Measurements from ENCODE around the gene OR6B1. TPM values are rescaled to one million over a fixed set of nuclear protein-coding genes. Genes with fewer than 3 reads are reported as not detected.
"Not testable (repeated sequence)": the region's sequence is repeated elsewhere in the genome, so short reads cannot be mapped to it uniquely, and the experiment has no call there.

Gene OR6B1
- total RNA-seq, 4 donors from 2014 or later, result not detected

GRCh38 chr7:144004703-144005102 is 4.6 kb downstream of the OR6B1 start:
- intact Hi-C loops (cut with DNase I; ENCODE audit: low total_unique reads) (no loop called here), in situ Hi-C loops (cut with MboI; ENCODE audit: low pct_ligation_motif_present in 1 of 4, low pct_unique_long_range_greater_than_20kb in 1 of 4, low sequenced_read_pairs in 3 of 4) (no loop called here)
- Histone ChIP-seq H3K27ac (no peak overlapping the region), H3K4me3 (no peak overlapping the region), H3K9me3 (no peaks in the 10 kb centered on the region), H3K36me3 (no peaks in the 10 kb centered on the region), H3K27me3 (no peaks in the 10 kb centered on the region), H3K4me1 (peaks cover 0 to 8% (median 0%) of the 10 kb centered on the region in 4 donors)
- TF ChIP-seq EP300 (IDR thresholded peaks at IDR 0.05; ENCODE audit: low read depth) (no peak), POLR2A (IDR thresholded peaks at IDR 0.05) (no peak), POLR2AphosphoS5 (IDR thresholded peaks at IDR 0.05) (no peak)
- TF ChIP-seq, protein P1, sequence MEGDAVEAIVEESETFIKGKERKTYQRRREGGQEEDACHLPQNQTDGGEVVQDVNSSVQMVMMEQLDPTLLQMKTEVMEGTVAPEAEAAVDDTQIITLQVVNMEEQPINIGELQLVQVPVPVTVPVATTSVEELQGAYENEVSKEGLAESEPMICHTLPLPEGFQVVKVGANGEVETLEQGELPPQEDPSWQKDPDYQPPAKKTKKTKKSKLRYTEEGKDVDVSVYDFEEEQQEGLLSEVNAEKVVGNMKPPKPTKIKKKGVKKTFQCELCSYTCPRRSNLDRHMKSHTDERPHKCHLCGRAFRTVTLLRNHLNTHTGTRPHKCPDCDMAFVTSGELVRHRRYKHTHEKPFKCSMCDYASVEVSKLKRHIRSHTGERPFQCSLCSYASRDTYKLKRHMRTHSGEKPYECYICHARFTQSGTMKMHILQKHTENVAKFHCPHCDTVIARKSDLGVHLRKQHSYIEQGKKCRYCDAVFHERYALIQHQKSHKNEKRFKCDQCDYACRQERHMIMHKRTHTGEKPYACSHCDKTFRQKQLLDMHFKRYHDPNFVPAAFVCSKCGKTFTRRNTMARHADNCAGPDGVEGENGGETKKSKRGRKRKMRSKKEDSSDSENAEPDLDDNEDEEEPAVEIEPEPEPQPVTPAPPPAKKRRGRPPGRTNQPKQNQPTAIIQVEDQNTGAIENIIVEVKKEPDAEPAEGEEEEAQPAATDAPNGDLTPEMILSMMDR (IDR thresholded peaks at IDR 0.05), result no peak
- WGBS, 2 donors (ENCODE audit: low coverage in 1 of 2), result 54 to 77% methylated on average over 1 to 5 of the region's 5 CpGs
- DNase-seq, result no peak

DNA sequence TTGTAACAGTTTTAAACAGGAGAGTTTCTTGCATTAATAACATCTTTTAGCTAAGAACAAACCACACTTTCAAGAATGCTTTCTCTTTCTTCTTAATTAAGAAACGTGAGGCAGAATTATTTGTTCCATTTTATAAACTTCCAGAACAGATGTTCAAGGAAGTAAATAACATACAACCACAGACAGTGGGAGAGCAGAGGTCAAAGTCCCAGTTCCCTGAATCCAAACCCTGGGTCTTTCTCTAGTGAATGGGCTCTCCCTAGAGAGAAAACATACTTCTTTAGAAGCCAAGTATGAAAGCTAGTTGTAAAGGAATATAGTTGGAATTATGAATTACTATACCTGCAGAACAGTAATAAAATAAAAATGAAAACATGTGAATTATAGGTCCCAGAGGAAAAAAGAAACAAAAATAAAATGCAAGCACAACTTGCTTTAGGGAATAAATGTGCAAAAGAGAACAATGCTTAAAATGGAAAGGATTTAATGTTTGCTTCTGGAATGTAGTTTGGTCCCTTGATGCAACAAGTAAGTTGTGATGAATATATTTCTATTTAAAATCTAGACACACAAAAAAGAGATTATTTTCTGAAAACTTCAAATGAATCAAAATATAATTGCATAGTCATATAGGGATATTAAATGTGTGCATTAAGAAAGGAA is 6.0 kb downstream of the OR6B1 start:
- no peaks in the 10 kb centered on the region for H3K9me3 ChIP-seq
- no peaks in the 10 kb centered on the region for H3K27me3 ChIP-seq
- no peaks in the 10 kb centered on the region for H3K36me3 ChIP-seq
- H3K4me3 ChIP-seq, result no peak overlapping the region
- intact Hi-C loops (cut with DNase I; ENCODE audit: low total_unique reads) (no loop called here), in situ Hi-C loops (cut with MboI; ENCODE audit: low pct_ligation_motif_present in 1 of 4, low pct_unique_long_range_greater_than_20kb in 1 of 4, low sequenced_read_pairs in 3 of 4) (no loop called here)
- no peak for TF ChIP-seq POLR2A (IDR thresholded peaks at IDR 0.05)
- TF ChIP-seq EP300 (IDR thresholded peaks at IDR 0.05; ENCODE audit: low read depth), result no peak
- no peak for TF ChIP-seq POLR2AphosphoS5 (IDR thresholded peaks at IDR 0.05)
- TF ChIP-seq, protein P1 (IDR thresholded peaks at IDR 0.05), result no peak
- H3K4me1 ChIP-seq, result peaks cover 0 to 8% (median 0%) of the 10 kb centered on the region in 4 donors
- 7 to 40% methylated on average over 1 of the region's 1 CpG for WGBS, 2 donors (ENCODE audit: low coverage in 1 of 2)
- H3K27ac ChIP-seq, result no peak overlapping the region
- no peak for DNase-seq

DNA sequence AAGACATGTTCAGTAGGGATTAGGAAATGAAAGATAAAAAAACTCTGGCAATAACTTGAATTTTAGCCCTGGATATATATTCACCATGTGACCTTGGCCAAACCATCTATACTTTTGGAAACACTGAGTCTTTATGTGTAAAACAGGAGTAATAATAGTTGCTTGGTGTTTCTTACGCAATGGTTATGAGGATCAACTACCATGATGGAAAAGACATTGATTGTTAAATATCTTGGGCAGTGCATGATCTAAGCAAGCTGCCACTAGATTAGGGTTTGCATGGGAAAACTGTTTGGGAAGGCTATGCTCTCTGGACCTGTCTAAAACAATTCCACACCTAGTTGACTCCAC is 6.5 kb downstream of the OR6B1 start:
- DNase-seq, result no peak
- Histone ChIP-seq H3K4me3 (no peak overlapping the region), H3K36me3 (no peaks in the 10 kb centered on the region), H3K9me3 (no peaks in the 10 kb centered on the region), H3K4me1 (peaks cover 0 to 8% (median 0%) of the 10 kb centered on the region in 4 donors), H3K27me3 (no peaks in the 10 kb centered on the region), H3K27ac (no peak overlapping the region)
- WGBS, 2 donors (ENCODE audit: low coverage in 1 of 2), result 86 to 88% methylated on average over 1 of the region's 1 CpG
- TF ChIP-seq POLR2A (IDR thresholded peaks at IDR 0.05), result no peak
- TF ChIP-seq POLR2AphosphoS5 (IDR thresholded peaks at IDR 0.05), result no peak
- TF ChIP-seq, protein P1 (IDR thresholded peaks at IDR 0.05), result no peak
- TF ChIP-seq EP300 (IDR thresholded peaks at IDR 0.05; ENCODE audit: low read depth), result no peak
- intact Hi-C loops (cut with DNase I; ENCODE audit: low total_unique reads), result no loop called here
- in situ Hi-C loops (cut with MboI; ENCODE audit: low pct_ligation_motif_present in 1 of 4, low pct_unique_long_range_greater_than_20kb in 1 of 4, low sequenced_read_pairs in 3 of 4), result no loop called here

DNA sequence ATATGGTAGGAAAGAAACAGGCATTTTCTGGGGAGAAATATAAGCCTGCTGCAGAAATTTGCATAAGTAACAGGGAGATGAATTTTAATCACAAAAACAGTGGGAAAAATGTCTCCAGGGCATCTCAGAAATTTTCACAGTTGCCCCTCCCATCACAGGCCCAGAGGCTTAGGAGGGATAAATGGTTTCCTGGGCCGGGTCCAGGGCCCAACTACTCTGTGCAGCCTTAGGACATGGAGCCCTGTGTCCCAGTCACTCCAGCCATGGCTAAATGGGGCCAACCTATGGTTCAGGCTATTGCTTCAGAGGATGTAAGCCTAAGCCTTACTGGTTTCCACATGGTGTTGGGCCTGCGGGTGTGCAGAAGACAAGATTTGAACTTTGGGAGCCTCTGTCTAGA is 9.2 kb downstream of the OR6B1 start:
- H3K4me1 ChIP-seq, result peaks cover 0 to 8% (median 0%) of the 10 kb centered on the region in 4 donors
- 73% methylated on average over 2 of the region's 2 CpGs; no CpG with 5 or more reads in 1 of the 2 donors for WGBS, 2 donors (ENCODE audit: low coverage in 1 of 2)
- H3K9me3 ChIP-seq, result no peaks in the 10 kb centered on the region
- no peak for DNase-seq
- intact Hi-C loops (cut with DNase I; ENCODE audit: low total_unique reads), result no loop called here
- H3K27me3 ChIP-seq, result no peaks in the 10 kb centered on the region
- H3K36me3 ChIP-seq, result no peaks in the 10 kb centered on the region
- no peak for TF ChIP-seq POLR2A (IDR thresholded peaks at IDR 0.05)
- no peak for TF ChIP-seq EP300 (IDR thresholded peaks at IDR 0.05; ENCODE audit: low read depth)
- TF ChIP-seq, protein P1 (IDR thresholded peaks at IDR 0.05), result no peak
- no peak for TF ChIP-seq POLR2AphosphoS5 (IDR thresholded peaks at IDR 0.05)
- no peak overlapping the region for H3K4me3 ChIP-seq
- H3K27ac ChIP-seq, result no peak overlapping the region
- in situ Hi-C loops (cut with MboI; ENCODE audit: low pct_ligation_motif_present in 1 of 4, low pct_unique_long_range_greater_than_20kb in 1 of 4, low sequenced_read_pairs in 3 of 4), result no loop called here

DNA sequence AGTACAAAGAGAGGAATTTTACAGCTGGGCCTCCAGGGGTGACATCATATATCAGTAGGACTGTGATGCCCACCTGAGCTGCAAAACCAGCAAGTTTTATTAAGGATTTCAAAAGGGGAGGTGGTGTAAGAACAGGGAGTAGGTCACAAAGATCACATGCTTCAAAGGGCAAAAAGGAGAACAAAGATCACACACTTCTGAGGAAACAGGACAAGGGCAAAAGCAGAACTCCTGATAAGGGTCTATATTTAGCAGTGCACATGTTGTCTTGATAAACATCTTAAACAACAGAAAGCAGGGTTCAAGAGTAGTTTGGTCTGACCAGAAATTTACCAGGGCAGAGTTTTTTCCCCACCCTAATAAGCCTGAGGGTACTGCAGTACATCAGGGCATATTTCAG is 9.9 kb downstream of the OR6B1 start:
- H3K27ac ChIP-seq; in situ Hi-C loops (cut with MboI; ENCODE audit: low pct_ligation_motif_present in 1 of 4, low pct_unique_long_range_greater_than_20kb in 1 of 4, low sequenced_read_pairs in 3 of 4); intact Hi-C loops (cut with DNase I; ENCODE audit: low total_unique reads); H3K4me3 ChIP-seq; H3K9me3 ChIP-seq; H3K4me1 ChIP-seq; H3K36me3 ChIP-seq; H3K27me3 ChIP-seq; DNase-seq: not testable (repeated sequence)

DNA sequence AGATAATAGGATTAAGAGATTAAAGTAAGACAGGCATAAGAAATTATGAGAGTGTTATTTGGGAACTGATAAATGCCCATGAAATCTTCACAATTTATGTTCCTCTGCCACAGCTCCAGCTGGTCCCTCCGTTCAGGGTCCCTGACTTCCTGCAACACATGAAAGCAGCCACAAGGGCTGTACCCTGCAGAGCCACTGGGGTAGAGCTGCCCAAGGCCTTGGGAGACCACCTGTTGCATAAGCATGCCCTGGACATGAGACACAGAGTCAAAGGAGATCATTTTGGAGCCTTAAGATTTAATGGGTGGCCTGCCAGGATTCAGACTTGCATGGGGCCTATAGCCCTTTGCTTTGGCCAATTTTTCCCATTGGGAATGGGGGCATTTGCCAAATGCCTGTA is 10.7 kb downstream of the OR6B1 start:
- H3K27me3 ChIP-seq; intact Hi-C loops (cut with DNase I; ENCODE audit: low total_unique reads); DNase-seq; H3K9me3 ChIP-seq; in situ Hi-C loops (cut with MboI; ENCODE audit: low pct_ligation_motif_present in 1 of 4, low pct_unique_long_range_greater_than_20kb in 1 of 4, low sequenced_read_pairs in 3 of 4); H3K27ac ChIP-seq; H3K36me3 ChIP-seq; H3K4me1 ChIP-seq; H3K4me3 ChIP-seq: not testable (repeated sequence)
- 82% methylated on average over 1 of the region's 1 CpG; no CpG with 5 or more reads in 1 of the 2 donors for WGBS, 2 donors (ENCODE audit: low coverage in 1 of 2)
